Activated CD4-positive, alpha-beta memory T cell treated with anti-CD3 and anti-CD28 coated beads, Interleukin-2, amount 10 ng/mL, durations not matched to agents 7 days and 5 days (primary cell): ENCODE results near the gene PRKN. TPM values are rescaled to one million over a fixed set of nuclear protein-coding genes. Genes with fewer than 3 reads are reported as not detected.

Experiments
- CTCF ChIA-PET: fragments of 350-600 bp; sonication (Branson Sonifier 250); formaldehyde crosslinking; loops from one replicate; lab custom pipeline; 2021; ENCODE audit warnings: antibody characterized with exemption, inconsistent platforms; lab: Charles Lee
- POLR2A ChIA-PET: fragments of 350-600 bp; sonication (Branson Sonifier 250); formaldehyde crosslinking; loops from one replicate; lab custom pipeline; 2021; ENCODE audit warnings: antibody characterized with exemption; lab: Charles Lee
- DNase-seq: peaks from one replicate; pipeline ENCODE4 v3.0.0-alpha.2; 2020
- H3K27ac Mint-ChIP-seq: one replicate; pipeline ENCODE4 v1.8.0; 2021; ENCODE audit warnings: mild to moderate bottlenecking, mixed read lengths
- H3K27me3 Mint-ChIP-seq: one replicate; pipeline ENCODE4 v1.8.0; 2021; ENCODE audit warnings: mixed read lengths
- H3K36me3 Mint-ChIP-seq: one replicate; pipeline ENCODE4 v1.8.0; 2021; ENCODE audit warnings: low read depth, mixed read lengths
- H3K4me1 Mint-ChIP-seq: one replicate; pipeline ENCODE4 v1.8.0; 2021; ENCODE audit warnings: mixed read lengths
- H3K4me3 Mint-ChIP-seq: one replicate; pipeline ENCODE4 v1.8.0; 2021; ENCODE audit warnings: mild to moderate bottlenecking, mixed read lengths
- H3K9me3 Mint-ChIP-seq: one replicate; pipeline ENCODE4 v1.8.0; 2021; ENCODE audit warnings: mixed read lengths
- total RNA-seq, 2 experiments: library from RNA; stranded (reverse); gene quantifications; one replicate each; pipeline ENCODE4 v1.2.3, GENCODE V29; 2021

PRKN gene
- total RNA-seq, 2 experiments from 2014 or later = 0.13 to 0.43 TPM

GRCh38 chr6:162471842-162472241 is 255.7 kb downstream of the PRKN start:
- DNase-seq = no peak
- H3K36me3 Mint-ChIP-seq = no peaks in the 10 kb centered on the region
- H3K27me3 Mint-ChIP-seq = no peaks in the 10 kb centered on the region
- H3K4me3 Mint-ChIP-seq = no peak overlapping the region
- H3K27ac Mint-ChIP-seq = no peak overlapping the region
- ChIA-PET CTCF (no interaction called here), POLR2A (no interaction called here)
- peaks cover 6% of the 10 kb centered on the region for H3K9me3 Mint-ChIP-seq
- H3K4me1 Mint-ChIP-seq = no peaks in the 10 kb centered on the region

DNA sequence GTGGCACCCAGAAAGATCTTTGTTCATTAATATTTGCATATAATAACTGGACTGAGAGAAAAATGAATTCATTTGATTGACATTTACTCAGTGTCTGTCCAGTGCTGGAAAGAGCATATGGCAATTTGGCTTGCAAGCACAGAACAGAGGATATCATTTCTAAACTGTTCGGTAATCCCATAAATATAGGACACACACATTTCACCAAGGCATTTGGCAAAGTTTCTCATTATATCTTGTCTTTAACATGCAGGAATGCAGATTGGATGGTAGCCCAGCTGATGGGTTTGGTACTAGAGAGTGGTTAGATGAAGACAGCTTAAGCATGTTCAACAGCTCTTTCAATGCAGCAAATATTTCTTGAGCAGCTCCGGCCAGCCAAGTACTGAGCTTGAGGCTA is 259.2 kb downstream of the PRKN start:
- H3K4me1 Mint-ChIP-seq = no peaks in the 10 kb centered on the region
- ChIA-PET POLR2A (no interaction called here), CTCF (no interaction called here)
- no peaks in the 10 kb centered on the region for H3K27me3 Mint-ChIP-seq
- no peak for DNase-seq
- no peak overlapping the region for H3K27ac Mint-ChIP-seq
- no peak overlapping the region for H3K4me3 Mint-ChIP-seq
- peaks cover 2% of the 10 kb centered on the region for H3K9me3 Mint-ChIP-seq
- H3K36me3 Mint-ChIP-seq = no peaks in the 10 kb centered on the region

- Mint-ChIP-seq H3K27ac (no peak overlapping the region), H3K27me3 (no peaks in the 10 kb centered on the region), H3K9me3 (peaks cover 2% of the 10 kb centered on the region), H3K4me3 (no peak overlapping the region), H3K4me1 (no peaks in the 10 kb centered on the region), H3K36me3 (no peaks in the 10 kb centered on the region)
- no peak for DNase-seq
- POLR2A ChIA-PET = no interaction called here
- CTCF ChIA-PET = no interaction called here
Observed at GRCh38 chr6:162467679-162468078, 259.9 kb downstream of the PRKN start.

GRCh38 chr6:162463576-162463975 is 264.0 kb downstream of the PRKN start:
- Mint-ChIP-seq H3K36me3 (no peaks in the 10 kb centered on the region), H3K4me3 (no peak overlapping the region), H3K27me3 (no peaks in the 10 kb centered on the region), H3K9me3 (peaks cover 6% of the 10 kb centered on the region), H3K4me1 (no peaks in the 10 kb centered on the region), H3K27ac (no peak overlapping the region)
- ChIA-PET CTCF (no interaction called here), POLR2A (no interaction called here)
- DNase-seq = no peak

- no peaks in the 10 kb centered on the region for H3K4me1 Mint-ChIP-seq
- no peak overlapping the region for H3K27ac Mint-ChIP-seq
- ChIA-PET POLR2A (no interaction called here), CTCF (no interaction called here)
- no peaks in the 10 kb centered on the region for H3K27me3 Mint-ChIP-seq
- no peak overlapping the region for H3K4me3 Mint-ChIP-seq
- H3K36me3 Mint-ChIP-seq = no peaks in the 10 kb centered on the region
- H3K9me3 Mint-ChIP-seq = peaks cover 6% of the 10 kb centered on the region
- no peak for DNase-seq
Observed at GRCh38 chr6:162459985-162460384, 267.6 kb downstream of the PRKN start.

GRCh38 chr6:162450358-162450757 is 277.2 kb downstream of the PRKN start:
- Mint-ChIP-seq H3K27ac (no peak overlapping the region), H3K4me3 (no peak overlapping the region), H3K9me3 (no peaks in the 10 kb centered on the region), H3K36me3 (no peaks in the 10 kb centered on the region), H3K4me1 (no peaks in the 10 kb centered on the region), H3K27me3 (no peaks in the 10 kb centered on the region)
- no peak for DNase-seq
- ChIA-PET POLR2A (no interaction called here), CTCF (no interaction called here)

DNA sequence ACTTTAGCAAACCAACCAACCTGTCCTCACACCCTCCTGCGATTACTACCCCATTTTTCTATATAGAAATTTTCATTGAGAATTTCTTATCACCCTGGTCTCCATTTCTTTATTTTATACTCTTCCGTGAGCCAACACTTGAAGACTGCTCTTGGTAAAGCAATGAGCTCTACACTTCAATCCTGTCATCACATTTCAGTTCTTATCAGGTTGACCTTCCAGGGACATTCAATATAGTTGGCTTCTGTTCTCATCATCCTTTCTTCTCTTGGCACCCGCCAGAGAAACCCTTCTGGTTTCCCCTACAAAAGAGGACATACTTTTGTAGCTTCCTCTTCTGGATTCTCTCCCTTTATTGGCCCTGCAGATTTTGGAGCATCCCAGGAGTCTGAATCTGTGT is 279.3 kb downstream of the PRKN start:
- ChIA-PET POLR2A (no interaction called here), CTCF (interaction anchor here (0.6 kb wide), 1 partner anchor 325 kb away, joined by 3 read pairs; no protein-coding TSS in a partner anchor)
- H3K4me3 Mint-ChIP-seq = no peak overlapping the region
- H3K4me1 Mint-ChIP-seq = no peaks in the 10 kb centered on the region
- no peaks in the 10 kb centered on the region for H3K27me3 Mint-ChIP-seq
- H3K27ac Mint-ChIP-seq = no peak overlapping the region
- no peaks in the 10 kb centered on the region for H3K36me3 Mint-ChIP-seq
- DNase-seq = no peak
- H3K9me3 Mint-ChIP-seq = no peaks in the 10 kb centered on the region

GRCh38 chr6:162443101-162443500 is 284.5 kb downstream of the PRKN start:
- Mint-ChIP-seq H3K27ac (no peak overlapping the region), H3K9me3 (peaks cover 3% of the 10 kb centered on the region), H3K4me3 (no peak overlapping the region), H3K4me1 (no peaks in the 10 kb centered on the region), H3K36me3 (no peaks in the 10 kb centered on the region), H3K27me3 (no peaks in the 10 kb centered on the region)
- POLR2A ChIA-PET = no interaction called here
- no peak for DNase-seq
- CTCF ChIA-PET = no interaction called here

GRCh38 chr6:162442687-162443086 is 284.9 kb downstream of the PRKN start:
- no peaks in the 10 kb centered on the region for H3K4me1 Mint-ChIP-seq
- H3K27ac Mint-ChIP-seq = no peak overlapping the region
- no peaks in the 10 kb centered on the region for H3K27me3 Mint-ChIP-seq
- DNase-seq = no peak
- peaks cover 3% of the 10 kb centered on the region for H3K9me3 Mint-ChIP-seq
- no peaks in the 10 kb centered on the region for H3K36me3 Mint-ChIP-seq
- ChIA-PET POLR2A (no interaction called here), CTCF (no interaction called here)
- H3K4me3 Mint-ChIP-seq = no peak overlapping the region

DNA sequence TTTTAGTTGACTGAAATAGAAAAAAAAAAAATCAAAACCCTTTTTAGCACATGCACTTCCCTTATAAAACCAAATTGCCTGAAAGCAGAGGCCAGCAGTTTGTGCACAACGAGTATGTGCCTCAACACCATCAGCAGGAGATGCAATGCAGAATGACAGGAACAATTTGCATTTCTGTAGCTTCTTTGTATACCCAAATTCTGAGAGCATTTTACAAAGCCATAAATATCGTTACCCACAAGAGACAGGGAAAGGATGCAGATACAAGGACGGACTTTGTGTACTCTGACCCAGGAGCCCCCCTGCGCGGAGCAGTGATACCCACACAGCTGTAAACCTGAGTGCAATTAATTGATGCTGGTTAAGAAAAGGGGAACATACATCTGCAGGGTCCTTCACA is 285.6 kb downstream of the PRKN start:
- CTCF ChIA-PET = no interaction called here
- Mint-ChIP-seq H3K36me3 (no peaks in the 10 kb centered on the region), H3K27me3 (no peaks in the 10 kb centered on the region), H3K27ac (no peak overlapping the region), H3K9me3 (peaks cover 3% of the 10 kb centered on the region), H3K4me3 (no peak overlapping the region), H3K4me1 (no peaks in the 10 kb centered on the region)
- no peak for DNase-seq
- POLR2A ChIA-PET = no interaction called here

DNA sequence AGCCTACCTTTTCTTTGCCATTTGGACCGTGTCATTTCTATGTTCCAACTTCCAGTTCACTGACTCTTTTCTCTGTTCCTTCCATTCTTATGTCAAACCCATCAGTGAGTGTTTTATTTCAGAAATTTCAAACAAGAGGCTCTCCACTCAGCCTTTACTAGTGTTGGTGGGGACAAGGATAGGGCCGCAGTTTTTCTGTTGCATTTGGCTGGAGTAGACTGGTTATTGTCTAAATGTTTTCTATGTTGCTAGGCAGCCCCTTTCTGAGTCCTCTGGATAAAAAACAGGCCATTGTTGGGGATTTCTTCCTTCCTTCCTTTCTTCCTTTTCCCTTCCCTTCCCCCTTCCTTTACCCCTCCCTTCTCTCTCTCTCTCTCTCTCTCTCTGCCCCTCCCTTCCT is 288.6 kb downstream of the PRKN start:
- no peak overlapping the region for H3K27ac Mint-ChIP-seq

GRCh38 chr6:162435071-162435470 is 292.5 kb downstream of the PRKN start:
- ChIA-PET CTCF (no interaction called here), POLR2A (no interaction called here)
- DNase-seq = no peak
- Mint-ChIP-seq H3K27me3 (no peaks in the 10 kb centered on the region), H3K36me3 (no peaks in the 10 kb centered on the region), H3K4me1 (no peaks in the 10 kb centered on the region), H3K9me3 (peaks cover under 1% of the 10 kb centered on the region), H3K27ac (no peak overlapping the region), H3K4me3 (no peak overlapping the region)

More for the DNA sequence above, 288.6 kb downstream of the PRKN start:
- H3K4me3 Mint-ChIP-seq = no peak overlapping the region
- no peaks in the 10 kb centered on the region for H3K4me1 Mint-ChIP-seq
- no peak for DNase-seq
- H3K36me3 Mint-ChIP-seq = no peaks in the 10 kb centered on the region
- ChIA-PET CTCF (no interaction called here), POLR2A (no interaction called here)
- H3K9me3 Mint-ChIP-seq = peaks cover 3% of the 10 kb centered on the region
- H3K27me3 Mint-ChIP-seq = no peaks in the 10 kb centered on the region

- no peaks in the 10 kb centered on the region for H3K4me1 Mint-ChIP-seq
- no peak overlapping the region for H3K4me3 Mint-ChIP-seq
- no peak for DNase-seq
- no peaks in the 10 kb centered on the region for H3K27me3 Mint-ChIP-seq
- H3K9me3 Mint-ChIP-seq = peaks cover 3% of the 10 kb centered on the region
- POLR2A ChIA-PET = no interaction called here
- CTCF ChIA-PET = no interaction called here
- no peak overlapping the region for H3K27ac Mint-ChIP-seq
- no peaks in the 10 kb centered on the region for H3K36me3 Mint-ChIP-seq
Observed at GRCh38 chr6:162421004-162421403, 306.6 kb downstream of the PRKN start.

- no peak overlapping the region for H3K4me3 Mint-ChIP-seq
- no peaks in the 10 kb centered on the region for H3K4me1 Mint-ChIP-seq
- no peaks in the 10 kb centered on the region for H3K9me3 Mint-ChIP-seq
- no peak overlapping the region for H3K27ac Mint-ChIP-seq
- no peaks in the 10 kb centered on the region for H3K27me3 Mint-ChIP-seq
- no peak for DNase-seq
- POLR2A ChIA-PET = no interaction called here
- CTCF ChIA-PET = no interaction called here
- H3K36me3 Mint-ChIP-seq = no peaks in the 10 kb centered on the region
Observed at GRCh38 chr6:162416831-162417537, 310.6 kb downstream of the PRKN start.
